ENCODE data around the gene IP6K2.

IP6K2 gene

GRCh38 chr3:48702320-48702920 is 14.6 kb downstream of the IP6K2 start:
- TF ChIP-seq CTCF (IDR thresholded peaks at IDR 0.05): no peak
- no peak for TF ChIP-seq ZFX (IDR thresholded peaks at IDR 0.05; ENCODE audit: borderline replicate concordance)
- no peak overlapping the region for H3K27ac ChIP-seq

- TF ChIP-seq ZFX (IDR thresholded peaks at IDR 0.05; ENCODE audit: borderline replicate concordance) (no peak), CTCF (IDR thresholded peaks at IDR 0.05) (no peak)
- H3K27ac ChIP-seq: no peak overlapping the region
Observed at GRCh38 chr3:48700731-48701405, 16.2 kb downstream of the IP6K2 start.

- H3K27ac ChIP-seq: no peak overlapping the region
- TF ChIP-seq ZFX (IDR thresholded peaks at IDR 0.05; ENCODE audit: borderline replicate concordance): no peak
- no peak for TF ChIP-seq CTCF (IDR thresholded peaks at IDR 0.05)
Observed at GRCh38 chr3:48698891-48699290, 18.1 kb downstream of the IP6K2 start.

GRCh38 chr3:48697952-48698351 is 19.1 kb downstream of the IP6K2 start:
- TF ChIP-seq ZFX (IDR thresholded peaks at IDR 0.05; ENCODE audit: borderline replicate concordance): no peak
- TF ChIP-seq CTCF (IDR thresholded peaks at IDR 0.05): peak; percentile 19
- no peak overlapping the region for H3K27ac ChIP-seq

GRCh38 chr3:48696601-48697000 is 20.4 kb downstream of the IP6K2 start:
- TF ChIP-seq CTCF (IDR thresholded peaks at IDR 0.05) (no peak), ZFX (IDR thresholded peaks at IDR 0.05; ENCODE audit: borderline replicate concordance) (no peak)
- no peak overlapping the region for H3K27ac ChIP-seq

- H3K27ac ChIP-seq: no peak overlapping the region
Observed at GRCh38 chr3:48696156-48696555, 20.9 kb downstream of the IP6K2 start.

More at GRCh38 chr3:48696156-48696555, 20.9 kb downstream of the IP6K2 start:
- no peak for TF ChIP-seq CTCF (IDR thresholded peaks at IDR 0.05)
- TF ChIP-seq ZFX (IDR thresholded peaks at IDR 0.05; ENCODE audit: borderline replicate concordance): no peak

Data from 22Rv1 (cell line).